ENCODE data around the gene NLGN1. TPM values are rescaled to one million over a fixed set of nuclear protein-coding genes. Genes with fewer than 3 reads are reported as not detected.

The NLGN1 gene
- total RNA-seq, 5 donors from 2014 or later (not counting 1 experiment from before 2014, with no cell fraction given): 0.18 TPM; not detected in 4

GRCh38 chr3:173865900-173866498, 468.5 kb downstream of the NLGN1 start:
- H3K4me3 Mint-ChIP-seq: no peak overlapping the region
- H3K36me3 Mint-ChIP-seq: no peaks in the 10 kb centered on the region
- Histone ChIP-seq H3K27ac (ENCODE audit: low read length) (no peak overlapping the region), H3K4me1 (ENCODE audit: control insufficient read depth in 1 of 2, extremely low read depth in 1 of 2, insufficient read depth in 2 of 2, low read length in 2 of 2) (no peaks in the 10 kb centered on the region), H3K4me3 (ENCODE audit: control insufficient read depth in 1 of 2, extremely low read depth in 1 of 2, low read length in 1 of 2) (no peak overlapping the region), H3K27me3 (replicated peaks in 1 of 2; ENCODE audit: control insufficient read depth in 2 of 2, extremely low read depth in 1 of 2, insufficient read depth in 2 of 2, low read length in 1 of 2) (no peaks in the 10 kb centered on the region), H3K36me3 (ENCODE audit: control insufficient read depth in 2 of 2, extremely low read depth in 1 of 2, insufficient read depth in 1 of 2, low read length in 1 of 2) (no peaks in the 10 kb centered on the region), H3K9me3 (no peaks in the 10 kb centered on the region)
- WGBS (ENCODE audit: insufficient coverage): no CpG with 5 or more reads among the region's 7 CpGs
- H3K4me1 Mint-ChIP-seq: no peaks in the 10 kb centered on the region
- POLR2A ChIA-PET: no interaction called here
- H3K27me3 Mint-ChIP-seq: no peaks in the 10 kb centered on the region
- DNase-seq: no peak
- ATAC-seq (replicated peaks in 1 of 4): no peak
- peaks cover 0 to 7% (median 0%) of the 10 kb centered on the region in 3 donors for H3K9me3 Mint-ChIP-seq
- CTCF ChIA-PET: no interaction called here
- H3K27ac Mint-ChIP-seq: no peak overlapping the region

DNA sequence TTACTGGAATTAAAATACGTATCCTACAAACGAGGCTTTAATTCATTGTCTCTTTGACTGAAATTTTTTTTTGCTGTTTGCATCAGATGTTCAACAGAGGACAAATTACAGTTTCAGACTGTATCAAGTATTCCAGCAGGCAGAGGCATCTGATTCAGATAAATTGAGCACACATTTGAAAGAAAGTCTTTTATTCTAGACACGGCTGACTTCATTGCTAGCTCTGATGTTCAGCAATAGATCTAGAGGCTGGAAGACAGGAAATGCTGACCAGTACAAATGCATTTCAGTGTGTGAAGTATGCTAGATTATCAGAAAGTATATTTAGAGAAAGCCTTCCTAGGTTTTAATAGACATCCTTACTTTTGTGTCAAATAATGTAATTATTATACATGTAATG, 472.2 kb downstream of the NLGN1 start:
- Histone ChIP-seq H3K9me3 (no peaks in the 10 kb centered on the region), H3K4me3 (ENCODE audit: control insufficient read depth in 1 of 2, extremely low read depth in 1 of 2, low read length in 1 of 2) (no peak overlapping the region), H3K36me3 (ENCODE audit: control insufficient read depth in 2 of 2, extremely low read depth in 1 of 2, insufficient read depth in 1 of 2, low read length in 1 of 2) (no peaks in the 10 kb centered on the region), H3K27me3 (replicated peaks in 1 of 2; ENCODE audit: control insufficient read depth in 2 of 2, extremely low read depth in 1 of 2, insufficient read depth in 2 of 2, low read length in 1 of 2) (no peaks in the 10 kb centered on the region), H3K27ac (ENCODE audit: low read length) (no peak overlapping the region), H3K4me1 (ENCODE audit: control insufficient read depth in 1 of 2, extremely low read depth in 1 of 2, insufficient read depth in 2 of 2, low read length in 2 of 2) (no peaks in the 10 kb centered on the region)
- Mint-ChIP-seq H3K27me3 (no peaks in the 10 kb centered on the region), H3K27ac (no peak overlapping the region), H3K4me3 (no peak overlapping the region), H3K4me1 (no peaks in the 10 kb centered on the region), H3K36me3 (no peaks in the 10 kb centered on the region), H3K9me3 (peaks cover 4 to 7% (median 6%) of the 10 kb centered on the region in 3 donors)
- POLR2A ChIA-PET: no interaction called here
- DNase-seq (no peak), ATAC-seq (replicated peaks in 1 of 4) (no peak)
- 68% methylated on average over 3 of the region's 3 CpGs for WGBS (ENCODE audit: insufficient coverage)
- CTCF ChIA-PET: interaction anchor here in 1 of 2 donors (0.5 kb wide), 1 partner anchor 17 kb away, joined by 7 read pairs; no protein-coding TSS in a partner anchor

DNA sequence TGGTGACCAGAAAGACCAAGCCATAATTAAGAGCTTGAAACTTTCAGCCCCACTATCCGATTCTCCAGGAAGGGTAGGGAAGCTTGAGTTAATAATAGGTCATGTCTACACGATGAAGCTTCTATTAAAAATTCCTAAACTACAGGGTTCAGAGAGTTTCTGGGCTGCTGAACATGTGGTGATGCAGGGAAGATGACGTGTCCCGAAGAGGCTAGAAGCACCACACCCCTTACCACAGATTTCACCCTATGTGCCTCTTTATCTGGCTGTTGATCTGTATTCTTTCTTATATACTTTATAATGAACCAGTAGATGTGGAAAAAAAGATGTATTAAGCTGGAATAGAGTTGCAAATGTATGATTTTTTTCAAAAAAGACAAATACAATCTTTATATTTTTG, 473.4 kb downstream of the NLGN1 start:
- no peak overlapping the region for H3K4me3 Mint-ChIP-seq
- no peak overlapping the region for H3K27ac ChIP-seq (ENCODE audit: low read length)
- no peaks in the 10 kb centered on the region for H3K4me1 ChIP-seq (ENCODE audit: control insufficient read depth in 1 of 2, extremely low read depth in 1 of 2, insufficient read depth in 2 of 2, low read length in 2 of 2)
- POLR2A ChIA-PET: no interaction called here
- no peaks in the 10 kb centered on the region for H3K4me1 Mint-ChIP-seq
- H3K36me3 ChIP-seq (ENCODE audit: control insufficient read depth in 2 of 2, extremely low read depth in 1 of 2, insufficient read depth in 1 of 2, low read length in 1 of 2): no peaks in the 10 kb centered on the region
- H3K9me3 Mint-ChIP-seq: peaks cover under 1 to 6% (median 4%) of the 10 kb centered on the region in 3 donors
- H3K27me3 ChIP-seq (replicated peaks in 1 of 2; ENCODE audit: control insufficient read depth in 2 of 2, extremely low read depth in 1 of 2, insufficient read depth in 2 of 2, low read length in 1 of 2): no peaks in the 10 kb centered on the region
- ATAC-seq (replicated peaks in 1 of 4) (no peak), DNase-seq (no peak)
- H3K36me3 Mint-ChIP-seq: no peaks in the 10 kb centered on the region
- no CpG with 5 or more reads among the region's 4 CpGs for WGBS (ENCODE audit: insufficient coverage)
- H3K27me3 Mint-ChIP-seq: no peaks in the 10 kb centered on the region
- CTCF ChIA-PET: no interaction called here
- H3K27ac Mint-ChIP-seq: no peak overlapping the region
- H3K9me3 ChIP-seq: no peaks in the 10 kb centered on the region
- no peak overlapping the region for H3K4me3 ChIP-seq (ENCODE audit: control insufficient read depth in 1 of 2, extremely low read depth in 1 of 2, low read length in 1 of 2)

- peaks cover 5 to 6% (median 6%) of the 10 kb centered on the region in 3 donors for H3K9me3 Mint-ChIP-seq
- Histone ChIP-seq H3K27ac (ENCODE audit: low read length) (no peak overlapping the region), H3K4me1 (ENCODE audit: control insufficient read depth in 1 of 2, extremely low read depth in 1 of 2, insufficient read depth in 2 of 2, low read length in 2 of 2) (no peaks in the 10 kb centered on the region), H3K4me3 (ENCODE audit: control insufficient read depth in 1 of 2, extremely low read depth in 1 of 2, low read length in 1 of 2) (no peak overlapping the region), H3K36me3 (ENCODE audit: control insufficient read depth in 2 of 2, extremely low read depth in 1 of 2, insufficient read depth in 1 of 2, low read length in 1 of 2) (no peaks in the 10 kb centered on the region), H3K27me3 (replicated peaks in 1 of 2; ENCODE audit: control insufficient read depth in 2 of 2, extremely low read depth in 1 of 2, insufficient read depth in 2 of 2, low read length in 1 of 2) (no peaks in the 10 kb centered on the region), H3K9me3 (no peaks in the 10 kb centered on the region)
- CTCF ChIA-PET: no interaction called here
- DNase-seq (no peak), ATAC-seq (replicated peaks in 1 of 4) (no peak)
- H3K4me3 Mint-ChIP-seq: no peak overlapping the region
- no peaks in the 10 kb centered on the region for H3K27me3 Mint-ChIP-seq
- no peak overlapping the region for H3K27ac Mint-ChIP-seq
- H3K36me3 Mint-ChIP-seq: no peaks in the 10 kb centered on the region
- no peaks in the 10 kb centered on the region for H3K4me1 Mint-ChIP-seq
- POLR2A ChIA-PET: no interaction called here
These were observed 478.2 kb downstream of the NLGN1 start for GRCh38 chr3:173875790-173876189.

- H3K4me3 ChIP-seq (ENCODE audit: control insufficient read depth in 1 of 2, extremely low read depth in 1 of 2, low read length in 1 of 2): no peak overlapping the region
- Mint-ChIP-seq H3K9me3 (peaks cover 5 to 6% (median 6%) of the 10 kb centered on the region in 3 donors), H3K4me1 (no peaks in the 10 kb centered on the region), H3K27me3 (no peaks in the 10 kb centered on the region), H3K36me3 (no peaks in the 10 kb centered on the region), H3K27ac (no peak overlapping the region), H3K4me3 (no peak overlapping the region)
- H3K27me3 ChIP-seq (replicated peaks in 1 of 2; ENCODE audit: control insufficient read depth in 2 of 2, extremely low read depth in 1 of 2, insufficient read depth in 2 of 2, low read length in 1 of 2): no peaks in the 10 kb centered on the region
- ATAC-seq (replicated peaks in 1 of 4): no peak
- no peaks in the 10 kb centered on the region for H3K36me3 ChIP-seq (ENCODE audit: control insufficient read depth in 2 of 2, extremely low read depth in 1 of 2, insufficient read depth in 1 of 2, low read length in 1 of 2)
- no peaks in the 10 kb centered on the region for H3K4me1 ChIP-seq (ENCODE audit: control insufficient read depth in 1 of 2, extremely low read depth in 1 of 2, insufficient read depth in 2 of 2, low read length in 2 of 2)
- no peak overlapping the region for H3K27ac ChIP-seq (ENCODE audit: low read length)
- ChIA-PET POLR2A (no interaction called here), CTCF (no interaction called here)
- DNase-seq: no peak
- H3K9me3 ChIP-seq: no peaks in the 10 kb centered on the region
These were observed 478.9 kb downstream of the NLGN1 start for GRCh38 chr3:173876476-173876875.

DNA sequence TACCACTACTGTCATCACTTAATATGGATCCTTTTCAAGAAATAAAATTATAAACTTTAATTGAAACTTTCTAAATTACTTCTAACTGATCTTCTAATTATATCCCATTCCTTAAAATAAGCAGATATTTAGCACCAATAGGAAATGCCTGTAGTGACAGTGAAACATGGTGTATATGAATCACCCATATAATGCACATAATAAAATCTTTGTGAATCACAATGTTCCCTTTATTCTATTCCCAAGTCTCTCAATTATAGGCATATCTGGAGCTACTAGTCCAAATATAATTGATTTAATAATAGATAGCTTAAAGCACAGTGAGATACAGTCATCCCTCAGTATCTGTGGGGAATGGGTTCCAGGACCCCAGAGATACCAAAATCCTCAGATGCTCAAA, 490.3 kb downstream of the NLGN1 start:
- ChIA-PET POLR2A (no interaction called here), CTCF (interaction anchor here in 1 of 2 donors (0.6 kb wide), 1 partner anchor 25 kb away, joined by 3 read pairs; no protein-coding TSS in a partner anchor)
- Mint-ChIP-seq H3K27me3 (no peaks in the 10 kb centered on the region), H3K27ac (no peak overlapping the region), H3K9me3 (peaks cover 0 to 9% (median 0%) of the 10 kb centered on the region in 3 donors), H3K36me3 (no peaks in the 10 kb centered on the region), H3K4me3 (no peak overlapping the region), H3K4me1 (no peaks in the 10 kb centered on the region)
- no peaks in the 10 kb centered on the region for H3K36me3 ChIP-seq (ENCODE audit: control insufficient read depth in 2 of 2, extremely low read depth in 1 of 2, insufficient read depth in 1 of 2, low read length in 1 of 2)
- no peaks in the 10 kb centered on the region for H3K9me3 ChIP-seq
- no peaks in the 10 kb centered on the region for H3K4me1 ChIP-seq (ENCODE audit: control insufficient read depth in 1 of 2, extremely low read depth in 1 of 2, insufficient read depth in 2 of 2, low read length in 2 of 2)
- no peak overlapping the region for H3K4me3 ChIP-seq (ENCODE audit: control insufficient read depth in 1 of 2, extremely low read depth in 1 of 2, low read length in 1 of 2)
- DNase-seq: no peak
- no peak for ATAC-seq (replicated peaks in 1 of 4)
- no peaks in the 10 kb centered on the region for H3K27me3 ChIP-seq (replicated peaks in 1 of 2; ENCODE audit: control insufficient read depth in 2 of 2, extremely low read depth in 1 of 2, insufficient read depth in 2 of 2, low read length in 1 of 2)
- H3K27ac ChIP-seq (ENCODE audit: low read length): no peak overlapping the region

GRCh38 chr3:173889596-173889995, 492.1 kb downstream of the NLGN1 start:
- no peaks in the 10 kb centered on the region for H3K4me1 ChIP-seq (ENCODE audit: control insufficient read depth in 1 of 2, extremely low read depth in 1 of 2, insufficient read depth in 2 of 2, low read length in 2 of 2)
- H3K9me3 ChIP-seq: no peaks in the 10 kb centered on the region
- H3K36me3 ChIP-seq (ENCODE audit: control insufficient read depth in 2 of 2, extremely low read depth in 1 of 2, insufficient read depth in 1 of 2, low read length in 1 of 2): no peaks in the 10 kb centered on the region
- ChIA-PET POLR2A (no interaction called here), CTCF (no interaction called here)
- H3K36me3 Mint-ChIP-seq: no peaks in the 10 kb centered on the region
- no peak overlapping the region for H3K4me3 Mint-ChIP-seq
- peaks cover 6 to 7% (median 6%) of the 10 kb centered on the region in 3 donors for H3K9me3 Mint-ChIP-seq
- H3K4me3 ChIP-seq (ENCODE audit: control insufficient read depth in 1 of 2, extremely low read depth in 1 of 2, low read length in 1 of 2): no peak overlapping the region
- no peak overlapping the region for H3K27ac ChIP-seq (ENCODE audit: low read length)
- WGBS (ENCODE audit: insufficient coverage): no CpG with 5 or more reads among the region's 4 CpGs
- ATAC-seq (replicated peaks in 1 of 4) (no peak), DNase-seq (no peak)
- no peaks in the 10 kb centered on the region for H3K4me1 Mint-ChIP-seq
- no peaks in the 10 kb centered on the region for H3K27me3 Mint-ChIP-seq
- H3K27ac Mint-ChIP-seq: no peak overlapping the region
- H3K27me3 ChIP-seq (replicated peaks in 1 of 2; ENCODE audit: control insufficient read depth in 2 of 2, extremely low read depth in 1 of 2, insufficient read depth in 2 of 2, low read length in 1 of 2): no peaks in the 10 kb centered on the region

Data from T-cell (primary cell).